ENCODE data around the gene SPRR4. TPM values are rescaled to one million over a fixed set of nuclear protein-coding genes. Genes with fewer than 3 reads are reported as not detected.

The SPRR4 gene
- not detected in 2 replicates for total RNA-seq

DNA sequence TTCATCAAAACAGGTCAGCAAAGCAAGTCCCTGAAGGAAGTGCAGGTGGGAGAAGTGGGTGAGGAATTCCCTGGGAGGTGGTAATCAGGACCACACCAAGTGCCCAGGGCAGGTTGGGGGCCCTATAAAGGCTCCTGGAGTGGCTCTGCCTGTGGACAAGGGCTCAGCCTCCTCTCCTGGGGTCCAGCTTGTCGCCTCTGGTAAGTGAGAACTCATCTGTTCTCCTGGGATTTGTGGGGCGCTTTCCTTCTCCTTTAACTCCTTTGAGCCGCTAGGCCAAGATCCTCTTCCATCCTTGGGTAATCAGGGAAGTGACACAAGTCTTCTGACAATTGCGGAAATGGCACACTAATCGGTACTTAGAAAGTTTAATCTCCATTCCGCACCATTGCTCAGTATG, at the start of gene SPRR4:
Gene SPRR4, plus strand, starts transcription at position 154 of the 400 bp plus-strand sequence. CDS start 1,243 bp downstream, outside the sequence.

GRCh38 chr1:152946651-152947256, 23.7 kb upstream of the SPRR4 start, which contains the start of gene SPRR5:
Gene SPRR5 (plus strand): TSS chr1:152947206. CDS start chr1:152948555, 1,349 bp downstream.

GRCh38 chr1:152983743-152984142, 13.3 kb downstream of the SPRR4 start, which contains the start of gene SPRR1A:
Gene SPRR1A (plus strand): TSS chr1:152984081. CDS start chr1:152985231, 1,150 bp downstream.

GRCh38 chr1:153001382-153001781, 30.9 kb downstream of the SPRR4 start, which contains the start of gene SPRR3:
Gene SPRR3 (plus strand): TSS chr1:153001749. CDS start chr1:153003021, 1,272 bp downstream.

Small RNA genes lying within 50 kb of the gene (small RNA-seq; reads per million reads assigned to genes)
- gene RF00322: not detected
- not detected for gene SPRR1A

Other genes with a start within 250 kb of the SPRR4 start
- not detected in 2 replicates for gene KPRP, start 212.6 kb upstream of the SPRR4 start, total RNA-seq
- gene LCE1F, start 195.5 kb upstream of the SPRR4 start, total RNA-seq: not detected in 2 replicates
- gene LCE1E, start 184.4 kb upstream of the SPRR4 start, total RNA-seq: not detected in 2 replicates
- gene LCE1D, start 173.9 kb upstream of the SPRR4 start, total RNA-seq: not detected in 2 replicates
- gene LCE1C, start 164.0 kb upstream of the SPRR4 start, total RNA-seq: not detected in 2 replicates
- gene LCE1B, start 158.7 kb upstream of the SPRR4 start, total RNA-seq: not detected in 2 replicates
- not detected in 2 replicates for gene LCE1A, start 143.2 kb upstream of the SPRR4 start, total RNA-seq
- gene LCE6A, start 127.8 kb upstream of the SPRR4 start, total RNA-seq: not detected in 2 replicates
- gene LCE7A, start 110.7 kb upstream of the SPRR4 start, total RNA-seq: not detected in 2 replicates
- gene SMCP, start 92.3 kb upstream of the SPRR4 start, total RNA-seq: not detected in 2 replicates
- gene IVL, start 62.1 kb upstream of the SPRR4 start, total RNA-seq: not detected in 2 replicates
- gene SPRR5, start 23.4 kb upstream of the SPRR4 start, total RNA-seq: not detected in 2 replicates
- not detected in 2 replicates for gene SPRR1A, start 13.4 kb downstream of the SPRR4 start, total RNA-seq
- not detected in 2 replicates for gene SPRR3, start 31.1 kb downstream of the SPRR4 start, total RNA-seq
- not detected in 2 replicates for gene SPRR1B, start 60.6 kb downstream of the SPRR4 start, total RNA-seq
- not detected in 2 replicates for gene SPRR2D, start 70.5 kb downstream of the SPRR4 start, total RNA-seq
- not detected in 2 replicates for gene SPRR2A, start 86.9 kb downstream of the SPRR4 start, total RNA-seq
- not detected in 2 replicates for gene SPRR2B, start 101.0 kb downstream of the SPRR4 start, total RNA-seq
- gene SPRR2E, start 123.9 kb downstream of the SPRR4 start, total RNA-seq: not detected in 2 replicates
- gene SPRR2F, start 142.9 kb downstream of the SPRR4 start, total RNA-seq: not detected in 2 replicates
- not detected in 2 replicates for gene SPRR2G, start 180.2 kb downstream of the SPRR4 start, total RNA-seq
- not detected in 2 replicates for gene LELP1, start 232.8 kb downstream of the SPRR4 start, total RNA-seq
- not detected in 2 replicates for gene PRR9, start 246.9 kb downstream of the SPRR4 start, total RNA-seq